Stimulated activated CD8-positive, alpha-beta memory T cell treated with anti-CD3 and anti-CD28 coated beads, Interleukin-15, amount 100 ng/mL, for 4 hours (primary cell): ENCODE results near the gene SHB.

Source experiments
- DNase-seq, 2 donors: peaks; one replicate each; pipeline ENCODE4 v3.0.0-alpha.2; 2020; ENCODE audit warnings: low read depth in 2 of 2

The SHB gene

GRCh38 chr9:38024036-38024681 lies 44.9 kb downstream of the SHB start:
- DNase-seq: no peak

GRCh38 chr9:38023661-38024035 lies 45.4 kb downstream of the SHB start:
- DNase-seq: no peak

- no peak for DNase-seq
These were observed 46.0 kb downstream of the SHB start for GRCh38 chr9:38022995-38023394.

GRCh38 chr9:38022203-38022895 lies 46.7 kb downstream of the SHB start:
- no peak for DNase-seq

- DNase-seq: no peak
These were observed 48.6 kb downstream of the SHB start for GRCh38 chr9:38020151-38021076.

- no peak for DNase-seq
These were observed 49.3 kb downstream of the SHB start for GRCh38 chr9:38019731-38020130.

GRCh38 chr9:38018958-38019602 lies 49.9 kb downstream of the SHB start:
- no peak for DNase-seq

- DNase-seq: no peak
These were observed 50.6 kb downstream of the SHB start for GRCh38 chr9:38018241-38018957.

GRCh38 chr9:38017885-38018186 lies 51.2 kb downstream of the SHB start:
- DNase-seq: no peak

GRCh38 chr9:38017149-38017884 lies 51.7 kb downstream of the SHB start:
- no peak for DNase-seq

- DNase-seq: no peak
These were observed 52.5 kb downstream of the SHB start for GRCh38 chr9:38016375-38017135.

- no peak for DNase-seq
These were observed 53.1 kb downstream of the SHB start for GRCh38 chr9:38015906-38016305.

- DNase-seq: no peak
These were observed 53.8 kb downstream of the SHB start for GRCh38 chr9:38015266-38015665.

- no peak for DNase-seq
These were observed 56.1 kb downstream of the SHB start for GRCh38 chr9:38012767-38013450.

- no peak for DNase-seq
These were observed 57.0 kb downstream of the SHB start for GRCh38 chr9:38011991-38012390.

- no peak for DNase-seq
These were observed 57.9 kb downstream of the SHB start for GRCh38 chr9:38010918-38011704.

- no peak for DNase-seq
These were observed 59.0 kb downstream of the SHB start for GRCh38 chr9:38009990-38010389.

- DNase-seq: no peak
These were observed 60.0 kb downstream of the SHB start for GRCh38 chr9:38009035-38009501.
